NCI-H226 (cell line): ENCODE measurements around the gene ETAA1.
A peak's percentile ranks its signal among the peaks of the same experiment; 100 is the strongest.

Source experiments
- DNase-seq: peaks from one replicate; pipeline ENCODE4 v3.0.0-alpha.2; 2015

ETAA1 gene

DNA sequence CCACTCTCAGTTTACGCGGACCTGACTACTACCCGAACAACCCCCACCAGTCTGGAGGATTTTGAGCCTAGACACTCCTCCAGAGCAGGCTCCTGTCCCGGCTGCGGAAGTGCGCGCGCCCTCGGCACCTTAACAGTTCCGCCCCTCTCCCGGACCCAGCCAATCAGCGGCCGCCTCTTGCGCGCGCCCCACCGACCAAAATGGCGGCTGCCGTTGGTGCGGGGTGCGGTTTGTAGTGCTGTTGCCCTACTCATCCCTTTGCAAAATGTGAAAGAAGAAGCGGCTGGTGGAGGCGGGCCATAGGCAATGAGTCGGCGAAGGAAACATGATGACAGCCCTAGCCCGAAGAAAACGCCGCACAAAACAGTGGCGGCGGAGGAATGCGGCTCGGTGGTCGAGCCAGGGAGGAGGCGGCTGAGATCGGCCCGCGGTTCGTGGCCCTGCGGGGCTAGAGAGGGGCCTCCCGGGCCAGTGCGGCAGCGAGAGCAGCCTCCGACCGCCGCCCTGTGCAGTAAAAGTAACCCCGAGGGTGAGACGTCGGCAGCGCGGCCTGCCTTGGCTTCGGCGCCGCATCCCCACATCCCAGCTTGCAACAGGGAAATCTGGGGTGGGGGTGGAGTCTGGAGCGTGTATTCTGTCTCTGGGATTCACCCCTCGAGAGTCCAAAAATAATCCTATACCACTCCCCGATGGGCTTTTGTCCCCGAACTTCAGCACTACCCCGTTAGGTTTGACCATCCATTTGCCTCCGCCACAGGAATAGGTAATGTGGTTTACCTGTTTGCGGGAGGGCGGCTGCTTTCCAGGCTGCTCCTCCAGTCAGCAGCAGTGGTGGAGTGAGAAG is at the start of gene ETAA1:
TSS of gene ETAA1 (plus strand) at position 191 of the 844 bp plus-strand sequence. CDS start at position 307, 116 bp downstream.
- DNase-seq = peak; percentile 87

DNA sequence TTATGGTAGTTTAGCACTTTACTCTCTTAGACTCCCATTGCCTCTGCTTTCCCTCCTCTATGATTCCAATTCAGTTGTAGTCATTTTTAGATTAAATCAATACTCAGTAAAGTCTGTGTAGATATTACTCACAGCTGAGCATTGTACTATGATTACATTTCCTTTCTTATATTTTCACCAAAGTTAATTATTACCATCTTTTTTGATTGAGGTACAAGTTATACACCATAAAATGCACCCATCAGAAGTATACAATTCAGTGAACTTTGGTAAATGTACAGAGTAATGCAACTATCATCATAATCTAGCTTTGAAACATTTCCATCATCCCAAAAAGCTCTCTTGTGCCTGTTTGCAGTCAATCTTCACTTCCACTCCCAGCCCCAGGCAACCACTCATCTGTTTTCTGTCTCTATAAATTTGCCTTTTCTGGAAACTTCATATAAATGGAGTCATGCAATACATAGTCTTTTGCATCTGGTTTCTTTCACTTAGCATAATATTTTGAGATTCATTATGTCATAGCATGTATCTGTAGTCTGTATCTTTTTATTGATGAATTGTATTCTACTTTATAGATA is 30.2 kb upstream of the ETAA1 start:
- no peak for DNase-seq

GRCh38 chr2:67374481-67374880 is 22.7 kb upstream of the ETAA1 start:
- no peak for DNase-seq

- no peak for DNase-seq
These were observed 22.2 kb upstream of the ETAA1 start for GRCh38 chr2:67374949-67375348.

- no peak for DNase-seq
These were observed 18.6 kb upstream of the ETAA1 start for GRCh38 chr2:67378555-67378954.

DNA sequence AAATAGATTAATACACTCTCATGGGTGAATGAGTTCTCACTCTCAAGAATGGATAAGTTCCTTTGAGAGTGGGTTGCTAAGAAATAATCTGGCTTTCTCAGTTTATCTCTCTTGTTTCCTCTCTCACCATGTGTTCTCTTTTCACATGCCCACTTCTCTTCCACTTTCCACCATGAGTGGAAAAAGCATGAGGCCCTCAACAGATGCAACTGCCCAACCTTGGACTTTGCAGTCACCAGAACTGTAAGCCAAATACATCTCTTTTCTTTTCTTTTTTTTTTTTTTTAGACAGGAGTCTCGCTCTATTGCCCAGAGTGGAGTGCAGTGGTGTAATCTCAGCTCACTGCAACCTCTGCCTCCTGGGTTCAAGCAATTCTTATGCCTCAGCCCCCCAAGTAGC is 18.1 kb upstream of the ETAA1 start:
- no peak for DNase-seq

- DNase-seq = no peak
These were observed 12.9 kb upstream of the ETAA1 start for GRCh38 chr2:67384123-67384822.

DNA sequence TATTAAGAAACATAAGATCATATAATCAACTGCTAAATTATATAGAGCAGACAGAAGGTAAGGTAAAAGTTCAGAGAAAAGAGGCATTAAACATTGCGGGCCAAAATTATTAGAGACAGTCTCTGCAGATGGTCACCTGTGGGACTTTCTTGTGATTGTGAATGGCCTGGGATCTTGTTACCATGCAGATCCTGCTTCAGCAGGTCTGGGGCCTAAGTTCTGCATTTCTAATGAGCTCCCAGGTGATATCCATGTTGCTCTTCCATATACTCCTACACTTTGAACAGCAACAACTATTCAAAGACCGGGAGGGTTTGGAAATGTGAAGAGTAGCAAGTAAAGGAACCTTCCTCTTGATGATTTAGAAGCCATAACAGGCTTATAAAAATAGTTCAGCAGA is 8.5 kb upstream of the ETAA1 start:
- no peak for DNase-seq

DNA sequence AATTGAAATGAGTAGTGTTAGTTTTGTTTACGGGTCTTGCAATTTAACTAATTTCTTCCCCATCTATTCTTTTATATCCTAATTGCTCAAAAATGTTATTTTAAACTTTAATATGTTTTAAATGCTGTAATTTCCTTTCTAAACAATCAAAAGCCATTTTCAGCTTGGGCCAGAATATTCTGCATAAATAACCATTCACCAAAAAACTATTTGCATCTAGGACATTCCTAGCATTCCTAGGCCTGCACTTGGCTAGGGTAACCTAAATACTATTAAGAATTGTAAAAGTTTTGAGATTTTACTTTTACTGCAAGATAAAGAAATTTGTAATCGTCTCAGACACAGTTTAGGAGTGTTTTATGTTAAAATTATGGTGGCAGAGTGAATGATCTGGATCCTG is 7.8 kb upstream of the ETAA1 start:
- peak; percentile 16 for DNase-seq

- no peak for DNase-seq
These were observed 7.3 kb upstream of the ETAA1 start for GRCh38 chr2:67389788-67390187.

- DNase-seq = no peak
These were observed 3.9 kb upstream of the ETAA1 start for GRCh38 chr2:67393237-67393636.

DNA sequence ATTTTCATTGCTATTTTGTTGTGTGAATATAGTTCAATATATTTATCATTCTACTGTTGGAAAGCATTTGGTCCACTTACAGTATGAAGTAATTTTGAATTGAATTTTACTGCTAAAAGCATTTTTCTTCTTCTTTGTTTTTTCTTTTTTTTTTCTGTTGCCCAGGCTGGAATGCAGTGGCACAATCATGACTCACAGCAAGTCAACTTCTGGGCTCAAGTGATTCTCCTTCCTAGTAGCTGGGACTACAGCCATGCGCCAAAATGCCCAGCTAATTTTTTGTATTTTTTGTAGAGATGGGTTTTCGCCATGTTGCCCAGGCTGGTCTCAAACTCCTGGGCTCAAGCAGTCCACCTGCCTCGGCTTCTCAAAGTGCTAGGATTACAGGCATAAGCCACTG is 2.4 kb upstream of the ETAA1 start:
- no peak for DNase-seq

DNA sequence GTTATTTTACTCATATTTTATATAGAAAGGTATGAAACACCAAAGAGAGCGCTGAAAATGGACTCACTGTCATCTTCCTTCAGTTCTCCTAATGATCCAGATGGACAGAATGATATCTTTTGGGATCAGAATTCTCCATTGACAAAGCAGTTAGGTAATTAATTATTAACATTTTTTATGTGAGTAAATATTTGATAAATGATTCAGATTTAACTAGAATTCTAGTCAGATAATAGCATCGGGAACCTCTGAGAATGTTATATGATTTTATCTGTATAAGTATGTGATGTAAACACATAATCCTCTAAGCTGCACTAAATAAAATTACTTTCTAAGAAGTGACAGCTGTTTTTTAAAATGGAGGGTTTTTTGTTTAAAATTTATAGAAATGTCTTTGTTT is 2.0 kb downstream of the ETAA1 start:
- DNase-seq = no peak

DNA sequence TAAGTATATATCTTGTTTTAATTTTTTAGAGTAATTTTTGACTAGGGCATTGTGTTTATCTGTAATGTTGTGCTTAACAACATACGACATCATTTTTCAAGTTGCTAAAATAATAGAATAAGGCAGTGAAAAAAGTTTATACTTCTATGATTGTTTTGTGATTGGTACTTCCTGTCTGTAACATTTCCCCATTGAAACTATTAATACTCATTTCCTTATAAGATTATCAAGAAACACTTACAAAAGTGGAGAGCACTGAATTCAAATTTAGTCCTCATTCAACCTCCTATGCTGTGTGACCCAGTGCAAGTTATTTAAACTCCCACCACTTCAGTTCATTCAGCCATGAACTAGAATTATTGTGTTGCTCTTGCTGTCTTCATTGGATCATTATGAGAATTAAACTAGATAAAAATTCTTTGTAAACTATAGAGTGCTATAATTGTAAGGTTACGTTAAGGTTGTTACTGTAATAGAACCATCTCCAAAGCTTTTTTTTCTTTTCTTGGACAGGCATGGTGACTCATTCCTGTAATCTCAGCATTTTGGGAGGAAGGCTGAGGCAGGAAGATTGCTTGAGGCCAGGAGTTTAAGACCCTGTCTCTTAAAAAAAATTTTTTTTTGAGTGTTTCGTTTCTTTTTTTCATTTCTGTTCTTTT is 2.8 kb downstream of the ETAA1 start:
- DNase-seq = peak; percentile 68

DNA sequence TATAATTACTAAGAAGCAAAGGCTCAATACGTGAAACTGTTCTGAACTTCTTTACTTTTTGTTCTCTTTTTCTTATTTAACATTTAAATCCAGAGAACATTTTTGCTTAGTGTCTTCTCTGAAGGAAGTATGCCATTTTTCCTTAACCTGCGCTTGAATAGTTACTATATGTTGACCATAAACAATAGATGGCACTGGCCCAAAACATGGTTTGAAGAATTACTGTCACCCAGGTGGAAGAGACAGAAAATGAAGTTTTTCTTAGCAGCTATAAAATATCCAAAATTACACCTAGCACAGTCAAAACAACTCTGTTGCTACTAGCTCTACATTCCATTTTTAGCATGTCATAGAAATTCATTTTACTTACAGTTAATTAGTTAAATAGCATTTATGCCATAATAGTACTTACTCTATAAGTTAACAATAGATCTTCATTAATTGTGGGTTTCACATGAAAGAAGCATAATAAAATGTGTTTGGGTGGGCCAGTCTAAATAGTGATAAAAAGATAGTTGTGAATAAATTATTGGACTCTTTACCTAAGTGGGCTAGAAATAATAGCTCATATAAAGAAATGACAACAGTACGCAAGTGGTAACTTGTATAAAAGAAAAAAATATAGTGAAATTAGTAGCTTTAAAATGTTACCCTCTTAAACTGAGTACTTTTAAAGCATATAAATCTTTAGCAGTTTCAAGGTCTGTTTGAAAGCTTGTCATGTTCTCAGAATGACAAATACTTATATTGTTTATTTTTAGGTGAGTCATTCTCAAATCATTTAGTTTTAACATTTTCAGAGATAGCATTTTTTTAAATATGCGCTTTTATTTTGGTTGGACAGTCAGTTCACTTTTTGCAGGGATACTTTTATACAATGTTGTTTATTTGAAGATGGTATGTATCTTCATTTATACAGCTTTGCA is 3.7 kb downstream of the ETAA1 start:
- DNase-seq = peak; percentile 24

GRCh38 chr2:67408346-67408745 is 11.2 kb downstream of the ETAA1 start:
- no peak for DNase-seq

GRCh38 chr2:67412424-67412823 is 15.3 kb downstream of the ETAA1 start:
- DNase-seq = no peak

DNA sequence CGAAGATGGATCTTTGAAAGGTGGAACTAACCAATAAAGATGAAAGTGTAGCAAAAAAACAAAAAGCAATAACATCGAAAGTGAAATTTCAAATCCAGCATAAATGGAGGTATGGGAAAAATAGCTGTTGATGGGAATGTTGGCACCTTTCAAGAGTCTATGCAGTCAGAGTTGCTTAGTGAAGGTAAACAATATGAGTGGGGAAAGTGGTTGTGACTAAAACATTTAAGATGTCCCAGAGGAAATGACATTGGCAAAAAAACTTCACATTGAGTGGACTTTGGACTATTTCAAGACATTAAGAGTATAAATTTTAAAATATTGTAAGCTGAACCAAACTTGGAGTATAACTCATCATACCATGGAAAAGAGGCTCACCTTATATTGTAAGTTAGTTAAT is 17.7 kb downstream of the ETAA1 start:
- no peak for DNase-seq

DNA sequence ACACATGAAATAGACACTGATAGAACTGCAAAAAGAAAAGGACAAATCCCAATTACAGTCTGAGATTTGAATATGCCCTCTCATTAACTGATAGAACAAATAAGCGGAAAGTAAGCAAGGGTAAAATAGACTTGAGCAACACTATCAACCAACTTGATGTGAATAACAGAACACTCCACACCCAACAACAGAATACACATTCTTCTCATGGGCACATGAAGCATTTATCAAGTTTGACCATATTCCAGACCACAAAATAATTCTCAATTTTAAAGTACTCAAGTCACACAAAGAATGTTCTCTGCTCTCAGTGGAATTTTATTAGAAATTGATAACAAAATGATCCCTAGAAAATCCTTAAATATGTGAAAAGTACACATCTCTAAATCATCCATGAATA is 19.0 kb downstream of the ETAA1 start:
- DNase-seq = peak; percentile 31

DNA sequence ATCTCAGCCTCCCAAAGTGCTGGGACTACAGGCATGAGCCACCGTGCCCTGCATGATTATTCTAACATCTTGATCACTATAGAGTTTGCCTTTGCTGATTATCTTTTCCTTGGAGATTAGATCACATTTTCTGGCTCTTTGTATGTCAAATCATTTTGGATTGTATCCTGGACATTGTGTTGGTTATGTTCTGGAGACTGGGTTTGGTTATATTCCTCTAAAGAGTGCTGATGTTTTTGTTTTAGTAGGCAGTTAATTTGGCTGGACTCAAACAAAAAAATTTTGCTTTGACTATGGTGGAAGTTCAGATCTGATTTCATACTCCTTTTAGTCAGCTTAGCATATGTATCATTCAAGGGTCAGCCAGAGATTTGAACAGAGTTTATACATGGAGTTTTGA is 26.4 kb downstream of the ETAA1 start:
- DNase-seq = no peak

DNA sequence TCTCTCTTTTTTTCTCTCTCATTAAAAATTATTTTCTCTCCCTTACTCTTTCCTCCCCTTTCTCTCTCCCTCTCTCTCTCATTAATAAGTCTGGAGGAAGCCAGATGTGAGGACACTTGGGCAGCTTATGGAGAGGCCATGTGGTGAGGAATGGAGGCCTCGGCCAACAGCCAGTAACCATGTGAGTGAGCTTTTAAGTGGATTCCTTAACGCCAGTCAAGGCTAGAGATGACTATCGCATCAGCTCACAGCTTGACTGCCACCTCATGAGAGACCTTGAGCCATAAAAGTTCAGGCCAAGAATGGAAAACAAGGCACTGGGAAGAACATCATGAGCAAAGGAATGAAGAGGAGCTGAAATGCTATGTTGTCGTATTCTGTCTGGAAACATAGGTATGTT is 39.1 kb downstream of the ETAA1 start:
- no peak for DNase-seq

GRCh38 chr2:67437114-67437513 is 40.0 kb downstream of the ETAA1 start:
- DNase-seq = peak; percentile 50
